Measurements from ENCODE around the gene ACY1.

DNA sequence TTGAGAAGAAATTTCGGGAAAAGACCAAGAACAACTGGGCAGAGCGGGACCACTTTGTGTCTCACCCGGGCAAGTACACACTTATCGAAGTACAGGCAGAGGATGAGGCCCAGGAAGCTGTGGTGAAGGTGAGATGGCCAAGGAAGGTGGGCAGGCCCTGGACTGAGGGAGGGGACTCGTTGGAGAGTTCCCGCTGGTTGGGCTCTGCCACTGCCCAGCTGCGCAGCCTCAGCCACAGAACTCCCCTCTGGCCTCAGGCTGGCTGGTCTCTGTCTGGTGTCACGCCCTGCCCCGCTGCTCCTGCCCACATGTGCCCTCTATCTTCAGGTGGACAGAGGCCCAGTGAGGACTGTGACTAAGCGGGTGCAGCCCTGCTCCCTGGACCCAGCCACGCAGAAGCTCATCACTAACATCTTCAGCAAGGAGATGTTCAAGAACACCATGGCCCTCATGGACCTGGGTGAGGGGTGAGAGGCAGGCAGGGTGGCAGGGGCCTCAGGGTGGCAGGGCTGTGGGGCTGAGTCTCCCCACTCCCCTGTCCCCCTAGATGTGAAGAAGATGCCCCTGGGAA is 38.8 kb upstream of the ACY1 start:
- TF ChIP-seq EZH2 (IDR thresholded peaks at IDR 0.05) (no peak), POLR2AphosphoS5 (IDR thresholded peaks at IDR 0.05; ENCODE audit: borderline replicate concordance, low read depth, low read length) (no peak)

All from SK-N-MC (cell line).